Heart left ventricle (tissue), 13 donors: ENCODE results near the gene PRSS37.

Experiments used
- POLR2A ChIP-seq, 2 donors: fragments of 450-650 bp; IDR thresholded peaks; one replicate each; pipeline ENCODE4 v1.6.1; 2017; ENCODE audit warnings: antibody characterized with exemption in 2 of 2, mild to moderate bottlenecking in 2 of 2, moderate library complexity in 2 of 2
- TF ChIP-seq, protein P1 (sequence below), 12 donors: fragments of 200-600 bp; sonication (generic) in 4 of 12; IDR thresholded peaks; one replicate each; pipeline versions ENCODE4 v1.5.0 to v1.8.0; 2018 to 2022; ENCODE audit warnings: antibody characterized with exemption in 12 of 12, mild to moderate bottlenecking in 5 of 12
- donor health status: ischemic (EF 13 %, LVEDD 7.1; RV severe dilation, severe dysfunction).
- donor health status: DM: no; HTN: yes; CAD: no.
- donor health status: DM: no; HTN: no; CAD: no.
- donor health status: ischemic (EF 25% LVEDD 6.9; RV normal size, moderate dysfunction).
- donor health status: ischemic (EF 25% LVEDD 5.7; RV mildly dilated, moderate dysfunction).
- donor health status: ischemic (EF 35%, LVEDD 5.7; RV mildly dilated, moderate dysfunction).
- donor health status: nonischemic (EF 11% LVEDD 7.7; RV severe dilation, severe dysfunction).
- donor health status: DM: yes; HTN: yes; CAD: no.
- donor health status: PGD.
- donor health status: ischemic (EF 29% LVEDD 5.4; RV normal size, mild dysfunction).
- donor health status: nonischemic (EF 23%, LVEDD 6.1; RV moderate dilation, normal function).

DNA sequence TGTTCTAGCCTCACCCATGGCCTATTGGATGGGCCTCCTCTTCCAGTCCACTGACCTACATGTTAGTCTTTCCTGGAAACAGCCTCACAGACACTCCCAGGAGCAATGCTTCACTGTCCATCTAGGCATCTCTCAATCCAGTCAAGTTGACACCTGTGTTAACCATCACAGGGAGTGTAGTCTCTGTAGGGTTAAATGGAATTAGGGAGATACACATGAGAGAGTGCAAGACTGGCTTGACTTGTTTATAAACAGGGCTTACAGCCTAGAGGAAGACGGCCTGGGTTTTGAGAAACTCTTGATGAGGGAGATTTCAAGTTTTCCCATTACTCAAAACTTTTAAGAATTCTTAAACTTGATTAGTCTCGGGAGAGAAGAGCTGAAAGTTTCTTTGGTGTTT is 18.9 kb upstream of the PRSS37 start:
- TF ChIP-seq, protein P1, sequence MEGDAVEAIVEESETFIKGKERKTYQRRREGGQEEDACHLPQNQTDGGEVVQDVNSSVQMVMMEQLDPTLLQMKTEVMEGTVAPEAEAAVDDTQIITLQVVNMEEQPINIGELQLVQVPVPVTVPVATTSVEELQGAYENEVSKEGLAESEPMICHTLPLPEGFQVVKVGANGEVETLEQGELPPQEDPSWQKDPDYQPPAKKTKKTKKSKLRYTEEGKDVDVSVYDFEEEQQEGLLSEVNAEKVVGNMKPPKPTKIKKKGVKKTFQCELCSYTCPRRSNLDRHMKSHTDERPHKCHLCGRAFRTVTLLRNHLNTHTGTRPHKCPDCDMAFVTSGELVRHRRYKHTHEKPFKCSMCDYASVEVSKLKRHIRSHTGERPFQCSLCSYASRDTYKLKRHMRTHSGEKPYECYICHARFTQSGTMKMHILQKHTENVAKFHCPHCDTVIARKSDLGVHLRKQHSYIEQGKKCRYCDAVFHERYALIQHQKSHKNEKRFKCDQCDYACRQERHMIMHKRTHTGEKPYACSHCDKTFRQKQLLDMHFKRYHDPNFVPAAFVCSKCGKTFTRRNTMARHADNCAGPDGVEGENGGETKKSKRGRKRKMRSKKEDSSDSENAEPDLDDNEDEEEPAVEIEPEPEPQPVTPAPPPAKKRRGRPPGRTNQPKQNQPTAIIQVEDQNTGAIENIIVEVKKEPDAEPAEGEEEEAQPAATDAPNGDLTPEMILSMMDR (IDR thresholded peaks at IDR 0.05), result no peak
- no peak for TF ChIP-seq POLR2A (IDR thresholded peaks at IDR 0.05)
